ENCODE data around the gene RNF4.
A peak's percentile ranks its signal among the peaks of the same experiment; 100 is the strongest.

Gene RNF4

DNA sequence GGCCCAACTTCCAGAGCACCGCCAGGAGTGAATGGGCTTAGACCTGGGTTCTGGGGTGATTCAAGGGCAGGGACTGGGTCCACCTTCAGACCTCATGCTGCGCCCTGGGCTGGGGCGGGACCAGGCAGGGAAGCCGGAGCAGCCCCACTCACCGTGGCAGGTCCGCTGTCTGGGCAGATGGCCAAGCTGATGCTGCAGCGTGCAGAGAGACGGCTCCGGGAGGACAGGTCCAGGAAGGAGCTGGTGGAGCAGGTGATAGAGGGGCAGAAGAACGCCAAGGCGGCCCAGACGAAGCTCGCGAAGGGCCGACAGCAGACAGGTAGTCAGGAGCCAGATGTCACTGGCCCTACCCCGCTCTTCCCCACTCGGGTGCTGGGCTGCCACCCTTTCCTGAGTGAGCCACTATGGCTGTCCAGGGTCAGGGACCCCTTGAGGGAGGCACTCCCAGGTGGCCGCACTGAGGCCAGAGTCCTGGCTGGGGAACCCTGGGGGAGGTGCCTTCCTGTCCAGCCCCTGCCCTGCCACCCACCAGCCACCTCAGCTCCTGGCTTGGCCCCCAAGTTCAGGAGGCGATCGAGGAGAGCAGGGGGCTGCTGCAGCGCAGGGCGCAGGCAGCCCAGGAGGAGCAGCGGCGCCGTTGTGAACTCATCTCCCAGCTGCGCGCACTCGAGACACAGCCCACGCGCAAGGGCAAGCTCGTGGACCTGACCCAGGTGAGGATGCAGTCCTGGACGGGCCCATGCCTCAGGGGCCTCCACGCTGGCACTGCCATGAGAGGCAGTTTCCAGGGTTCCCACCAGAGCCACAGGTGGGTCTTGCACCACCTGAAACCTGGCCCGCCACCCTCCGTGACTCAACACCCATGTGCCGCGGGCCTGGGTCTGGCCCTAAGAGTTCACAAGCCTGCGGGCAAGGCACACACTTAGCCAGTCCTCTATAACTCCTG is 10.1 kb upstream of the RNF4 start:
- TF ChIP-seq, protein P1, sequence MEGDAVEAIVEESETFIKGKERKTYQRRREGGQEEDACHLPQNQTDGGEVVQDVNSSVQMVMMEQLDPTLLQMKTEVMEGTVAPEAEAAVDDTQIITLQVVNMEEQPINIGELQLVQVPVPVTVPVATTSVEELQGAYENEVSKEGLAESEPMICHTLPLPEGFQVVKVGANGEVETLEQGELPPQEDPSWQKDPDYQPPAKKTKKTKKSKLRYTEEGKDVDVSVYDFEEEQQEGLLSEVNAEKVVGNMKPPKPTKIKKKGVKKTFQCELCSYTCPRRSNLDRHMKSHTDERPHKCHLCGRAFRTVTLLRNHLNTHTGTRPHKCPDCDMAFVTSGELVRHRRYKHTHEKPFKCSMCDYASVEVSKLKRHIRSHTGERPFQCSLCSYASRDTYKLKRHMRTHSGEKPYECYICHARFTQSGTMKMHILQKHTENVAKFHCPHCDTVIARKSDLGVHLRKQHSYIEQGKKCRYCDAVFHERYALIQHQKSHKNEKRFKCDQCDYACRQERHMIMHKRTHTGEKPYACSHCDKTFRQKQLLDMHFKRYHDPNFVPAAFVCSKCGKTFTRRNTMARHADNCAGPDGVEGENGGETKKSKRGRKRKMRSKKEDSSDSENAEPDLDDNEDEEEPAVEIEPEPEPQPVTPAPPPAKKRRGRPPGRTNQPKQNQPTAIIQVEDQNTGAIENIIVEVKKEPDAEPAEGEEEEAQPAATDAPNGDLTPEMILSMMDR (IDR thresholded peaks at IDR 0.05; ENCODE audit: low read depth, low read length, missing control alignments) = no peak
- no peak overlapping the region for H3K4me3 ChIP-seq (ENCODE audit: low read depth, low read length)
- no peak for DNase-seq (ENCODE audit: low read depth)

DNA sequence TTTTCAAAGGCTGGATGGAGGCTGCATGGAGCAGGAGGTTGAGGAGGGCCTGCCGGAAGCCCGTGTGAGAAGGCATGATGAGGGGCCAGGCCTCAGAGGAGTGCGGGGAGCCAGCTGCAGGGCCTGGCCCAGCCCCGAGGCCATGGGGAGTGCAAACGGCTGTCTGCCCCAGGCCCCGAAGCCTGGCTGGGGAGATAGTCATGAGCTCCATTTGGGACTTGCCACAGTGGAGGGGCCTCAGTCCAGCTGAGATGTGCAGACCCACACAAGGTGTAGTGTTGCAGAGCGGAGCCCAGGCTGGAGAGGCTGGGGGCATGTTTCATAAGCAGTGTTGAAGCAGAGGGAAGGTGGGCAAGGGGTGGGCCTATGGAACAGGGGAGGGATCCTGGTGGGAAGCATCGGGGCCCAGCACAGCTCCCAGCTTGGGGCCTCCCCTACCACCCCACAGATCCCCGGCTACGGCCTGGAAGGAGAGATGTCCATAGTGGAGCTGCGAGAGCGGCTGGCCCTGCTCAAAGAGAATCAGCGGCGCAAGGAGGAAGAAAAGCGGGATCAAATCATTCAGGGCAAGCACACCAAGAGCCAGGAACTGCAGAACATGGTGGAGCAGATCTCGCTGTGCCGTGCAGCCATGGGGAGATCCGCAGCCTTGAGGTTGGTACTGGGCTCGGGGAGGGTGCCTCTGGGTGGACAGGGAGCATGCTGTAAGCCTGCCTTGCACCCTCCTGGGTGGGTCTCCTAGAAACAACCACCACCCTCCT is 9.1 kb upstream of the RNF4 start:
- no peak overlapping the region for H3K4me3 ChIP-seq (ENCODE audit: low read depth, low read length)
- TF ChIP-seq, protein P1 (IDR thresholded peaks at IDR 0.05; ENCODE audit: low read depth, low read length, missing control alignments) = no peak
- DNase-seq (ENCODE audit: low read depth) = no peak

GRCh38 chr4:2461246-2461960 is 7.5 kb upstream of the RNF4 start:
- TF ChIP-seq, protein P1 (IDR thresholded peaks at IDR 0.05; ENCODE audit: low read depth, low read length, missing control alignments) = no peak
- no peak for DNase-seq (ENCODE audit: low read depth)
- no peak overlapping the region for H3K4me3 ChIP-seq (ENCODE audit: low read depth, low read length)

DNA sequence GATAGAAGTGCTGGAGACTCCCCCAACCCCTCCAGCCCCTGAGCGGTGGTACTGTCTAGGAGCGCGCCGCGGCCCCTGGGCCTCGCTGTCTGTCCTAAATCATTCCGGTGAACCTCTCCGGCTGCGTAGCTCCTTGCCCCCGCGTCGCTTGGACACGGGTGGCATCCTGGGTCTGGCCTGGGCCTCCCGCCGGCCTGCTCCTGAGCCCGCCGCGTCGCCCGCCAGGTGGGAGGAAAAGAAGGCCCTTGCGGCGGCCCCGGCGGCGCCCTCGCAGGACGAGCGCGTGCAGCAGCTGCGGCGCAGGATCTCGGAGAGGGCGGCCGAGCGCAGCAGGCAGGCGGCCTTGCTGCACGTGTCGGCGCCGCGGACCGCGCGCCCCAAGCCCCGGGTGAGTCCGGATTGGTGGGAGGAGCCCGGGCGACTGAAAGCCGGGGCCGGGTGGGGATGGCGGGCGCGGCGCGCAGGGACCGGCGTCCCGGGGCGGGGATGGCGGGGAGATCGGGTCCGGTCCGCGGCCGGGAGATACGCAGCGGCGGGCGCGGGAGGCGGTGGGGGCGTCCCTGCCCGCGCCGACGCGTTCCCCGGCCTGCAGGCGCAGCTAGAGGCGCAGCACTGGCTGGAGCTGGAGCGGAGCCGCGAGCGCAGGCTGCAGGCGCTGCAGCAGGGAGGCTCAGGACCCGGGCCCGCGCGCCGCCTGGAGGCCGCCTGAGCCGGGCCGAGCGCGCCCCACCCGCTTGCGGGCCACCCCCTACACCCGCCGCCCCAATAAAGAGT is 6.5 kb upstream of the RNF4 start:
- DNase-seq (ENCODE audit: low read depth) = no peak
- TF ChIP-seq, protein P1 (IDR thresholded peaks at IDR 0.05; ENCODE audit: low read depth, low read length, missing control alignments) = peak; percentile 44
- H3K4me3 ChIP-seq (ENCODE audit: low read depth, low read length) = peak overlapping the region; percentile 48

DNA sequence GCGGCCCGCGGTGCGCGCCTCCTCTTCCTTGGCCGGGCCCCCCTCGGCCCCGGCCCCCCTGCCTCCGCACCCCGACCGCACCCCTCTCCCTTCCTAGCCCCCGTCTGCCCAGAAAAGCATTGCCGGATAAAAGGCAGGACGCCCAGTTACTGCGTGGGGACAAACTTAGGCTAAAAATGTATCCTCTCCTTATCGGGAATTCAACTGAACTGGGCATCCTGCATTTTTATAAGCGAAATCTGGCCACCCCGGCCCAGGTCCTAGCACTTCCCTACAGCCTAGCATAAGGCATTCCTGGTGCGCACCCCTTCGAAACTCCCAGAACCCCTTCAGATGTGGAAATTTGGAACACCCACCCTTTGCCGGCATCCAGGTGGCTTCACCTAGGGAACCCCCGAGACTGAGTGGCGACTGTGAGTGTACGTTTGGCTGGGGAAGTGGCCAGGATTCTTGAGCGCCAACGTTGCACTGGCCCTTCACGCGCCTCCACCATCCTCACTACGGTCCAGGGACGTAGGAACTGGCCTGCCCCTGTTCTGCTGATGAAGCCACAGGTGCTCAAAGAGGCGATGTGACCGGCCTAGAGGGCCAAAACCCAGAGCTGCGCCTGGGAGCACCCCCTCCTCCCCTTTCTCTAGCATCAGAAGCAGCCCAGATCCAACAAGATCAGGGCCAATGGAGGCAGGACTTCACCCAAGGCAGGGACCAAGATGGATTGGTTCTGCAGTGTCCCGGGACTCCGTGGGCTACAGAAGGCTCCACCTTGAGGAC is 5.7 kb upstream of the RNF4 start:
- TF ChIP-seq, protein P1 (IDR thresholded peaks at IDR 0.05; ENCODE audit: low read depth, low read length, missing control alignments) = no peak
- no peak for DNase-seq (ENCODE audit: low read depth)
- peak overlapping the region; percentile 48 for H3K4me3 ChIP-seq (ENCODE audit: low read depth, low read length)

All from GM12864 (cell line).